Activated naive CD8-positive, alpha-beta T cell treated with anti-CD3 and anti-CD28 coated beads, Interleukin-2, amount 10 ng/mL, durations not matched to agents 7 days and 5 days (primary cell): ENCODE results near the gene NELFB. TPM values are rescaled to one million over a fixed set of nuclear protein-coding genes. Genes with fewer than 3 reads are reported as not detected.

Experiments
- ATAC-seq: fragments of 150-1000 bp; cut with Tn5 transposase; one replicate; pipeline ENCODE4 v1.10.0; 2021; ENCODE audit warnings: low read depth, moderate library complexity
- POLR2A ChIA-PET: fragments of 350-600 bp; sonication (Branson Sonifier 250); formaldehyde crosslinking; loops from one replicate; lab custom pipeline; 2021; ENCODE audit warnings: antibody characterized with exemption; lab: Charles Lee
- DNase-seq: peaks from one replicate; pipeline ENCODE4 v3.0.0; 2021
- H3K27ac Mint-ChIP-seq: one replicate; pipeline ENCODE4 v1.8.0; 2022; ENCODE audit warnings: mild to moderate bottlenecking, mixed read lengths
- H3K27me3 Mint-ChIP-seq: one replicate; pipeline ENCODE4 v1.8.0; 2022; ENCODE audit warnings: mild to moderate bottlenecking, moderate library complexity, mixed read lengths
- H3K36me3 Mint-ChIP-seq: one replicate; pipeline ENCODE4 v1.8.0; 2021; ENCODE audit warnings: mild to moderate bottlenecking, mixed read lengths
- H3K4me1 Mint-ChIP-seq: one replicate; pipeline ENCODE4 v1.8.0; 2021; ENCODE audit warnings: mixed read lengths
- H3K4me3 Mint-ChIP-seq: one replicate; pipeline ENCODE4 v1.8.0; 2022; ENCODE audit warnings: mild to moderate bottlenecking, moderate library complexity, mixed read lengths
- H3K9me3 Mint-ChIP-seq: one replicate; pipeline ENCODE4 v1.8.0; 2021; ENCODE audit warnings: mixed read lengths
- total RNA-seq, 2 experiments: library from RNA; stranded (reverse); gene quantifications; one replicate each; pipeline ENCODE4 v1.2.3, GENCODE V29; 2021

NELFB gene
- total RNA-seq, 2 experiments from 2014 or later = 58.7 to 63.1 TPM

- DNase-seq (no peak), ATAC-seq (no peak)
- Mint-ChIP-seq H3K36me3 (peaks cover 20% of the 10 kb centered on the region), H3K4me1 (peaks cover 8% of the 10 kb centered on the region), H3K4me3 (no peak overlapping the region), H3K27me3 (no peaks in the 10 kb centered on the region), H3K27ac (no peak overlapping the region), H3K9me3 (no peaks in the 10 kb centered on the region)
- POLR2A ChIA-PET = no interaction called here
These were observed 11.0 kb downstream of the NELFB start for GRCh38 chr9:137266162-137266527.

- Mint-ChIP-seq H3K27me3 (no peaks in the 10 kb centered on the region), H3K36me3 (peaks cover 21% of the 10 kb centered on the region), H3K9me3 (no peaks in the 10 kb centered on the region), H3K4me1 (peaks cover 12% of the 10 kb centered on the region), H3K27ac (no peak overlapping the region), H3K4me3 (no peak overlapping the region)
- no peak for DNase-seq
- POLR2A ChIA-PET = no interaction called here
- ATAC-seq = no peak
These were observed 11.7 kb downstream of the NELFB start for GRCh38 chr9:137266585-137267453.

- Mint-ChIP-seq H3K4me3 (no peak overlapping the region), H3K27ac (no peak overlapping the region), H3K36me3 (peaks cover 21% of the 10 kb centered on the region), H3K9me3 (no peaks in the 10 kb centered on the region), H3K4me1 (peaks cover 12% of the 10 kb centered on the region), H3K27me3 (no peaks in the 10 kb centered on the region)
- ATAC-seq (no peak), DNase-seq (no peak)
- POLR2A ChIA-PET = no interaction called here
These were observed 12.8 kb downstream of the NELFB start for GRCh38 chr9:137267933-137268355.

- POLR2A ChIA-PET = interaction anchor here (0.7 to 1.3 kb wide), 2 partner anchors 13 to 28 kb away, joined by 3 read pairs; partner anchors contain the start of gene TUBB4B
- no peak overlapping the region for H3K4me3 Mint-ChIP-seq
- peaks cover 21% of the 10 kb centered on the region for H3K36me3 Mint-ChIP-seq
- no peaks in the 10 kb centered on the region for H3K9me3 Mint-ChIP-seq
- H3K27ac Mint-ChIP-seq = no peak overlapping the region
- H3K4me1 Mint-ChIP-seq = peaks cover 12% of the 10 kb centered on the region
- no peak for ATAC-seq
- DNase-seq = no peak
- no peaks in the 10 kb centered on the region for H3K27me3 Mint-ChIP-seq
These were observed 13.5 kb downstream of the NELFB start for GRCh38 chr9:137268538-137269201.

GRCh38 chr9:137269231-137269772, 14.2 kb downstream of the NELFB start:
- no peak for ATAC-seq
- Mint-ChIP-seq H3K4me3 (no peak overlapping the region), H3K36me3 (peaks cover 22% of the 10 kb centered on the region), H3K9me3 (no peaks in the 10 kb centered on the region), H3K4me1 (peaks cover 12% of the 10 kb centered on the region), H3K27ac (no peak overlapping the region), H3K27me3 (no peaks in the 10 kb centered on the region)
- POLR2A ChIA-PET = interaction anchor here (0.7 to 1.3 kb wide), 3 partner anchors 9 to 29 kb away, joined by 3 read pairs; partner anchors contain the start of genes TOR4A and TUBB4B
- DNase-seq = no peak

GRCh38 chr9:137270929-137271695, 16.0 kb downstream of the NELFB start:
- peak; percentile 48 for ATAC-seq
- Mint-ChIP-seq H3K27me3 (no peaks in the 10 kb centered on the region), H3K27ac (no peak overlapping the region), H3K36me3 (peaks cover 24% of the 10 kb centered on the region), H3K4me1 (peaks cover 13% of the 10 kb centered on the region), H3K9me3 (no peaks in the 10 kb centered on the region), H3K4me3 (no peak overlapping the region)
- POLR2A ChIA-PET = interaction anchor here (0.9 kb wide), 1 partner anchor 30 kb away, joined by 5 read pairs; the partner anchor contains the start of gene TUBB4B
- peak; percentile 60 for DNase-seq

- peaks cover 13% of the 10 kb centered on the region for H3K4me1 Mint-ChIP-seq
- DNase-seq (no peak), ATAC-seq (no peak)
- POLR2A ChIA-PET = interaction anchor here (0.9 kb wide), 1 partner anchor 31 kb away, joined by 5 read pairs; the partner anchor contains the start of gene TUBB4B
- H3K27me3 Mint-ChIP-seq = no peaks in the 10 kb centered on the region
- H3K36me3 Mint-ChIP-seq = peaks cover 24% of the 10 kb centered on the region
- no peak overlapping the region for H3K4me3 Mint-ChIP-seq
- H3K9me3 Mint-ChIP-seq = no peaks in the 10 kb centered on the region
- H3K27ac Mint-ChIP-seq = no peak overlapping the region
These were observed 16.6 kb downstream of the NELFB start for GRCh38 chr9:137271696-137272076.

GRCh38 chr9:137272241-137273094, 17.3 kb downstream of the NELFB start:
- no peak for DNase-seq
- Mint-ChIP-seq H3K27me3 (no peaks in the 10 kb centered on the region), H3K36me3 (peaks cover 22% of the 10 kb centered on the region), H3K4me1 (peaks cover 13% of the 10 kb centered on the region), H3K4me3 (no peak overlapping the region), H3K9me3 (no peaks in the 10 kb centered on the region), H3K27ac (no peak overlapping the region)
- POLR2A ChIA-PET = interaction anchor here (0.8 to 1.5 kb wide), 3 partner anchors 10 to 32 kb away, joined by 3 to 5 read pairs (median 4); partner anchors contain the start of gene TUBB4B
- no peak for ATAC-seq

- DNase-seq (no peak), ATAC-seq (no peak)
- H3K4me1 Mint-ChIP-seq = peaks cover 9% of the 10 kb centered on the region
- no peak overlapping the region for H3K4me3 Mint-ChIP-seq
- no peaks in the 10 kb centered on the region for H3K9me3 Mint-ChIP-seq
- no peak overlapping the region for H3K27ac Mint-ChIP-seq
- H3K36me3 Mint-ChIP-seq = peaks cover 22% of the 10 kb centered on the region
- POLR2A ChIA-PET = interaction anchor here (0.8 to 1.5 kb wide), 2 partner anchors 10 to 32 kb away, joined by 3 to 4 read pairs; partner anchors contain the start of gene TUBB4B
- no peaks in the 10 kb centered on the region for H3K27me3 Mint-ChIP-seq
These were observed 18.0 kb downstream of the NELFB start for GRCh38 chr9:137273095-137273490.

GRCh38 chr9:137273611-137274320, 18.6 kb downstream of the NELFB start:
- Mint-ChIP-seq H3K36me3 (peaks cover 16% of the 10 kb centered on the region), H3K4me3 (no peak overlapping the region), H3K27ac (no peak overlapping the region), H3K9me3 (no peaks in the 10 kb centered on the region), H3K27me3 (no peaks in the 10 kb centered on the region), H3K4me1 (peaks cover 7% of the 10 kb centered on the region)
- DNase-seq (peak; percentile 32), ATAC-seq (no peak)
- POLR2A ChIA-PET = interaction anchor here (1.5 kb wide), 1 partner anchor 33 kb away, joined by 3 read pairs; the partner anchor contains the start of gene TUBB4B

GRCh38 chr9:137275203-137275587, 20.1 kb downstream of the NELFB start:
- POLR2A ChIA-PET = no interaction called here
- Mint-ChIP-seq H3K36me3 (peaks cover 11% of the 10 kb centered on the region), H3K27ac (peak overlapping the region; percentile 10), H3K4me1 (peaks cover 7% of the 10 kb centered on the region), H3K9me3 (no peaks in the 10 kb centered on the region), H3K27me3 (no peaks in the 10 kb centered on the region), H3K4me3 (no peak overlapping the region)
- ATAC-seq (no peak), DNase-seq (no peak)
